ENCODE data around the gene MAPK8IP1.

The MAPK8IP1 gene

GRCh38 chr11:45934580-45935318 is 49.3 kb downstream of the MAPK8IP1 start:
- TF ChIP-seq ZNF70 (CRISPR knock-in tag; IDR thresholded peaks at IDR 0.05) (no peak), POU6F1 (CRISPR knock-in tag; IDR thresholded peaks at IDR 0.05; ENCODE audit: borderline replicate concordance, low read depth) (no peak), ZNF565 (CRISPR knock-in tag; conservative IDR thresholded peaks at IDR 0.05; ENCODE audit: low read depth) (no peak), ISL1 (CRISPR knock-in tag; IDR thresholded peaks at IDR 0.05) (no peak), PPARA (CRISPR knock-in tag; IDR thresholded peaks at IDR 0.05; ENCODE audit: borderline replicate concordance) (no peak), TSHZ2 (CRISPR knock-in tag; IDR thresholded peaks at IDR 0.05) (no peak), CSDC2 (CRISPR knock-in tag; IDR thresholded peaks at IDR 0.05) (no peak), PATZ1 (CRISPR knock-in tag; IDR thresholded peaks at IDR 0.05; ENCODE audit: borderline replicate concordance) (no peak)
- no peak for ATAC-seq

- TF ChIP-seq CSDC2 (CRISPR knock-in tag; IDR thresholded peaks at IDR 0.05) (no peak), ZC3H10 (CRISPR knock-in tag; IDR thresholded peaks at IDR 0.05) (no peak), ZNF565 (CRISPR knock-in tag; conservative IDR thresholded peaks at IDR 0.05; ENCODE audit: low read depth) (no peak), ZFP3 (CRISPR knock-in tag; IDR thresholded peaks at IDR 0.05) (no peak), ZNF8 (CRISPR knock-in tag; IDR thresholded peaks at IDR 0.05) (no peak), SNAI2 (CRISPR knock-in tag; IDR thresholded peaks at IDR 0.05) (no peak), PATZ1 (CRISPR knock-in tag; IDR thresholded peaks at IDR 0.05; ENCODE audit: borderline replicate concordance) (no peak), ZFP30 (CRISPR knock-in tag; IDR thresholded peaks at IDR 0.05) (no peak), ARNTL (CRISPR knock-in tag; IDR thresholded peaks at IDR 0.05; ENCODE audit: borderline replicate concordance, low read depth) (no peak), ESRRG (CRISPR knock-in tag; IDR thresholded peaks at IDR 0.05) (no peak), GLIS3 (CRISPR knock-in tag; IDR thresholded peaks at IDR 0.05) (no peak), CREB5 (CRISPR knock-in tag; IDR thresholded peaks at IDR 0.05; ENCODE audit: low read depth) (no peak), PPARA (CRISPR knock-in tag; IDR thresholded peaks at IDR 0.05; ENCODE audit: borderline replicate concordance) (no peak), TSHZ2 (CRISPR knock-in tag; IDR thresholded peaks at IDR 0.05) (no peak), TCF4 (CRISPR knock-in tag; IDR thresholded peaks at IDR 0.05; ENCODE audit: borderline replicate concordance) (no peak)
- no peak for ATAC-seq
These were observed 50.1 kb downstream of the MAPK8IP1 start for GRCh38 chr11:45935349-45936064.

All from SK-N-SH treated with all-trans-retinoic acid at 6 μM for 48 hours (cell line).